T-helper 1 cell treated with Interleukin-12 subunit alpha and Interleukin-12 subunit beta and Interleukin-4 antibody, amounts not matched to agents 30 μg/mL and 1 μg/mL, for 36 hours (primary cell): ENCODE results near the gene MRPS27.

Experiments used
- H3K27ac Mint-ChIP-seq: one replicate; pipeline ENCODE4 v1.8.0; 2021; ENCODE audit warnings: mild to moderate bottlenecking, mixed read lengths
- H3K27me3 Mint-ChIP-seq: one replicate; pipeline ENCODE4 v1.8.0; 2021; ENCODE audit warnings: low read depth, mixed read lengths
- H3K36me3 Mint-ChIP-seq: one replicate; pipeline ENCODE4 v1.8.0; 2021; ENCODE audit warnings: low read depth, mixed read lengths
- H3K4me1 Mint-ChIP-seq: one replicate; pipeline ENCODE4 v1.8.0; 2021; ENCODE audit warnings: low read depth, mixed read lengths
- H3K4me3 Mint-ChIP-seq: one replicate; pipeline ENCODE4 v1.8.0; 2021; ENCODE audit warnings: mild to moderate bottlenecking, moderate library complexity, mixed read lengths
- H3K9me3 Mint-ChIP-seq: one replicate; pipeline ENCODE4 v1.8.0; 2021; ENCODE audit warnings: mixed read lengths

The MRPS27 gene

DNA sequence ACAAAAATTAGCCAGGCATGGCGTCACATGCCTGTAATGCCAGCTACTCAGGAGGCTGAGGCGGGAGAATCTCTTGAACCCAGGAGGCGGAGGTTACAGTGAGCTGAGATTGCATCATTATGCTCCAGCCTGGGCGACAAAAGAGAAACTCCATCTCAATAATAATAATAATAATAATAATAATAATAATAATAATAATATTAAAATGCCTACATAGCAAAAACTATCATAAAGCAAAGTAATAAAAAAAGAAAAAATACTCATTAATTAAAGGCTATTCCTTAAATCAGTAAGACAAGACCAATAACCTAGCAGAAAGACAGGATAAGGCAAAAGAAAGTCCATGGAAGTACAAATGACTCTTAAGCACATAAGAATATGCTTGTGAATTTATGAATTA, 50.0 kb downstream of the MRPS27 start:
- no peaks in the 10 kb centered on the region for H3K9me3 Mint-ChIP-seq
- no peak overlapping the region for H3K4me3 Mint-ChIP-seq

DNA sequence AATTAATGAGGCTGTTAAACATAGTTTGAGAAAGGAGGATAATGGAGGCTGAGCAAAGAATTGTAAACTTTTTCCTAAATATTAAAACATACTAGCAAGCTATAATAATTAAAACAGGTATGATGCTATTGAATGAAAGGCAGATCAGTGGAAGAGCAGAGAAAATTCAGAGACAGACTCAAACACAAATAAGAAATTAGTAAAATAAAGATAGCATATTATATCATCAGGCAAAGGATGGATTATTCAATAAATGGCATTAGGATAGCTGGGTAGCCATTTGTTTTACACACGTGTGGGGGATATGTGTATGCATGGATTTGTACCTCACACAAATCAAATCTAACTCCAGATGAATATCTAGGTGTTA, 50.6 kb downstream of the MRPS27 start:
- peaks cover 2% of the 10 kb centered on the region for H3K4me1 Mint-ChIP-seq
- H3K9me3 Mint-ChIP-seq = no peaks in the 10 kb centered on the region
- H3K36me3 Mint-ChIP-seq = no peaks in the 10 kb centered on the region
- H3K27me3 Mint-ChIP-seq = no peaks in the 10 kb centered on the region
- H3K27ac Mint-ChIP-seq = no peak overlapping the region
- H3K4me3 Mint-ChIP-seq = no peak overlapping the region

More for the DNA sequence above, 50.0 kb downstream of the MRPS27 start:
- Mint-ChIP-seq H3K27me3 (no peaks in the 10 kb centered on the region), H3K36me3 (no peaks in the 10 kb centered on the region), H3K4me1 (peaks cover 2% of the 10 kb centered on the region), H3K27ac (no peak overlapping the region)

DNA sequence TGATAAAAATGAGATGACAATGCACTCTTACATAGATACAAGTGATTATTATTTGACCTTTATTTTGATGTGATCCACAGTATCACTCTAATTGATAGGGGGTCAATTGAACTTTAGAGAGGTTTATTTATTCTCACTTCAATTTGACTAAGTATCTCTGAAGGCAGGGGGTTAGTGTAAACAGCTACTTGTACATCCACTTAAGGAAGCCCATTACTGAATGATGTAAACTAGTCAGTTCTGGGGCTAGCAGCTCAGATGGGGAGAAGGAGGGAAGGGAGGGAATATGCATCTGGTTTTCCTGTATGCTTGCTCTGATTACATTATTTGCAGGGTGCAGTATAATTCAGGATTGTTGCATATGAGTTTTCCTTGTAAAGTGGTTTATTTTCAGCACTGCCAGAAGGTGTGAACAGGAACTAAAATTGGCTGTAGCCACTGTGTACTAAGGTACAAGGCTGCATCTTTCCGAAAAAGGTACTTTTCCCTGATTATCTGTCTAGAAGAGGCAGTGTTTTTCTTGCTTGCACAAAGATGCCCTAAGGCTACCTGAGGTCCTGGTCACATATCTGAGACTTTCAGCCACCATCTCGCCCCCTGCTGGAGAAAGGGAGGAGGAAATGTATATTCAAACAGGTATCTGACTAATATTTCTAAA, 51.2 kb downstream of the MRPS27 start:
- H3K4me3 Mint-ChIP-seq = no peak overlapping the region
- H3K4me1 Mint-ChIP-seq = peaks cover 2% of the 10 kb centered on the region
- no peaks in the 10 kb centered on the region for H3K36me3 Mint-ChIP-seq
- no peaks in the 10 kb centered on the region for H3K9me3 Mint-ChIP-seq
- no peak overlapping the region for H3K27ac Mint-ChIP-seq
- no peaks in the 10 kb centered on the region for H3K27me3 Mint-ChIP-seq

- peaks cover 2% of the 10 kb centered on the region for H3K4me1 Mint-ChIP-seq
- H3K27me3 Mint-ChIP-seq = no peaks in the 10 kb centered on the region
- H3K36me3 Mint-ChIP-seq = no peaks in the 10 kb centered on the region
- no peak overlapping the region for H3K27ac Mint-ChIP-seq
- no peaks in the 10 kb centered on the region for H3K9me3 Mint-ChIP-seq
- H3K4me3 Mint-ChIP-seq = no peak overlapping the region
Observed at GRCh38 chr5:72268260-72268659, 51.8 kb downstream of the MRPS27 start.

GRCh38 chr5:72267685-72268084, 52.4 kb downstream of the MRPS27 start:
- Mint-ChIP-seq H3K27me3 (no peaks in the 10 kb centered on the region), H3K27ac (no peak overlapping the region), H3K4me1 (peaks cover 2% of the 10 kb centered on the region), H3K4me3 (no peak overlapping the region), H3K9me3 (no peaks in the 10 kb centered on the region), H3K36me3 (peaks cover 2% of the 10 kb centered on the region)

- Mint-ChIP-seq H3K27ac (no peak overlapping the region), H3K27me3 (no peaks in the 10 kb centered on the region), H3K9me3 (no peaks in the 10 kb centered on the region), H3K4me1 (peaks cover 2% of the 10 kb centered on the region), H3K36me3 (peaks cover 2% of the 10 kb centered on the region), H3K4me3 (no peak overlapping the region)
Observed at GRCh38 chr5:72266862-72267261, 53.2 kb downstream of the MRPS27 start.

GRCh38 chr5:72265032-72265877, 54.8 kb downstream of the MRPS27 start:
- no peak overlapping the region for H3K27ac Mint-ChIP-seq
- no peak overlapping the region for H3K4me3 Mint-ChIP-seq
- H3K9me3 Mint-ChIP-seq = no peaks in the 10 kb centered on the region
- H3K27me3 Mint-ChIP-seq = no peaks in the 10 kb centered on the region
- peaks cover 2% of the 10 kb centered on the region for H3K36me3 Mint-ChIP-seq
- H3K4me1 Mint-ChIP-seq = peaks cover 2% of the 10 kb centered on the region

GRCh38 chr5:72256536-72256935, 63.5 kb downstream of the MRPS27 start:
- H3K27ac Mint-ChIP-seq = no peak overlapping the region
- no peak overlapping the region for H3K4me3 Mint-ChIP-seq
- H3K27me3 Mint-ChIP-seq = no peaks in the 10 kb centered on the region
- no peaks in the 10 kb centered on the region for H3K4me1 Mint-ChIP-seq
- H3K36me3 Mint-ChIP-seq = peaks cover 8% of the 10 kb centered on the region
- no peaks in the 10 kb centered on the region for H3K9me3 Mint-ChIP-seq

- Mint-ChIP-seq H3K4me3 (no peak overlapping the region), H3K36me3 (peaks cover 8% of the 10 kb centered on the region), H3K4me1 (no peaks in the 10 kb centered on the region), H3K9me3 (no peaks in the 10 kb centered on the region), H3K27ac (no peak overlapping the region), H3K27me3 (no peaks in the 10 kb centered on the region)
Observed at GRCh38 chr5:72255670-72256069, 64.4 kb downstream of the MRPS27 start.

DNA sequence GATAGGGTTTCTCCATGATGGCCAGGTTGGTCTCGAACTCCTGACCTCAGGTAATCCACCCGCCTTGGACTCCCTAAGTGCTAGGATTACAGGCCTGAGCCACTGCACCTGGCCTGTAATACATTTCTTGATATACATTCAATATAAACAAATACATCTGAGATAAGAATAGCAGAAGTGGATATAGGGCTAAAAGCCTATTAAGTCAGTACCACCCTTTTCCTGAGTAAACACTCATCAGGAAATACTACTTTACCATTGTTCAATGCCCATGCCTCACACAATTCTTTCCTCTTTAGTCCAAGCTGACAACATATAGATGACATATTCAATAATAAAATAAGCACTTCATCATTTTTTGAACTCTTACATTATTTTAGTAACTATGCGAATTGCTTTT, 64.8 kb downstream of the MRPS27 start:
- Mint-ChIP-seq H3K4me3 (no peak overlapping the region), H3K4me1 (no peaks in the 10 kb centered on the region), H3K27ac (no peak overlapping the region), H3K27me3 (no peaks in the 10 kb centered on the region), H3K36me3 (peaks cover 8% of the 10 kb centered on the region), H3K9me3 (no peaks in the 10 kb centered on the region)

GRCh38 chr5:72252574-72253155, 67.4 kb downstream of the MRPS27 start:
- H3K36me3 Mint-ChIP-seq = peaks cover 4% of the 10 kb centered on the region
- no peaks in the 10 kb centered on the region for H3K27me3 Mint-ChIP-seq
- no peak overlapping the region for H3K27ac Mint-ChIP-seq
- H3K4me1 Mint-ChIP-seq = no peaks in the 10 kb centered on the region
- no peaks in the 10 kb centered on the region for H3K9me3 Mint-ChIP-seq
- no peak overlapping the region for H3K4me3 Mint-ChIP-seq

- H3K36me3 Mint-ChIP-seq = peaks cover 4% of the 10 kb centered on the region
- H3K4me3 Mint-ChIP-seq = no peak overlapping the region
- H3K27ac Mint-ChIP-seq = no peak overlapping the region
- H3K27me3 Mint-ChIP-seq = no peaks in the 10 kb centered on the region
- H3K4me1 Mint-ChIP-seq = no peaks in the 10 kb centered on the region
- H3K9me3 Mint-ChIP-seq = no peaks in the 10 kb centered on the region
Observed at GRCh38 chr5:72252008-72252407, 68.0 kb downstream of the MRPS27 start.

- H3K4me3 Mint-ChIP-seq = no peak overlapping the region
- H3K9me3 Mint-ChIP-seq = no peaks in the 10 kb centered on the region
- no peaks in the 10 kb centered on the region for H3K4me1 Mint-ChIP-seq
- H3K27ac Mint-ChIP-seq = no peak overlapping the region
- H3K36me3 Mint-ChIP-seq = peaks cover 4% of the 10 kb centered on the region
- H3K27me3 Mint-ChIP-seq = no peaks in the 10 kb centered on the region
Observed at GRCh38 chr5:72251386-72251785, 68.7 kb downstream of the MRPS27 start.

DNA sequence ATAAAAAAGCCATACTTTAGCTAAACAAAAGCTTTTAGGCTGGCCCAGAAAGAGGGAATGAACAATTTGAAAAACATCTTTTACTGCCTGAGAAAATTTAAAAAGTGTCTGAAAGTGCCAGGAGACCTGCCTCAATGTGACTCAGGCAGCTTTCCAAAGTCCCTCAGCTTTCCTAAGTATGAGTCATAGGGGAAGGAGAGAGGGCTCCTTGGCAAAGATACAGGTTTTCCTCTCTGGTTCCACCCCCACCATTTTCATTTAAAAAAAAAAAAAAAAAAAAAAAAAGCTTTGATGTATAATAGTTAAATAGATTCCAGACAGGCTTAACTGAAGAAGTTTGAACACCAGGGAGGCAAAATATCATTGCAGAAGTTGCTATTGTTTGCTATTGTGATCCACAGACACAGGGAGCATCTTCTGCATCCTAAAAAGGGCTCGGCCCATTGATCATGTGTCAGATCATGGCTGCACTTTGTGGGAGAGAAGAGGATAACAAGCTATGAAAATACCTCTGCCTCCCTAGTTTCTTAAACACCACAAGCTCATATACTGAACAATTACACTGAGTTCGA, 71.5 kb downstream of the MRPS27 start:
- Mint-ChIP-seq H3K36me3 (peaks cover 3% of the 10 kb centered on the region), H3K4me1 (peaks cover 11% of the 10 kb centered on the region), H3K27ac (no peak overlapping the region), H3K27me3 (no peaks in the 10 kb centered on the region), H3K4me3 (no peak overlapping the region), H3K9me3 (no peaks in the 10 kb centered on the region)
